PFSK-1 (cell line): ENCODE measurements around the gene DDX24.

Source experiments
- FOXP2 ChIP-seq: optimal IDR thresholded peaks from 2 replicates; pipeline ENCODE3; 2011; ENCODE audit warnings: borderline replicate concordance, control low read depth, inconsistent platforms; ENCODE audit not compliant: insufficient read depth; ENCODE audit errors: extremely low read length, extremely low read depth
- POLR2AphosphoS5 ChIP-seq: IDR thresholded peaks from 2 replicates; pipeline ENCODE4 v1.6.1; 2012; ENCODE audit warnings: low read depth, mild to moderate bottlenecking, control low read depth, low read length, moderate library complexity
- SIN3A ChIP-seq: IDR thresholded peaks from 2 replicates; pipeline ENCODE4 v1.6.1; 2012; ENCODE audit warnings: mild to moderate bottlenecking, low read length, moderate library complexity, borderline replicate concordance; ENCODE audit not compliant: insufficient read depth
- TAF1 ChIP-seq: IDR thresholded peaks from 2 replicates; pipeline ENCODE4 v1.6.1; 2012; ENCODE audit warnings: low read length, control low read depth, borderline replicate concordance; ENCODE audit not compliant: insufficient read depth
- TF ChIP-seq, protein P1 (sequence below), 2 experiments: IDR thresholded peaks; 2 replicates each; pipeline versions ENCODE4 v1.6.1 to v1.8.0; 2011 to 2012; ENCODE audit warnings: low read depth in 2 of 2, low read length in 2 of 2, control low read depth in 1 of 2, inconsistent platforms in 1 of 2, mild to moderate bottlenecking in 1 of 2, moderate library complexity in 1 of 2; ENCODE audit not compliant: insufficient read depth in 1 of 2

The DDX24 gene

DNA sequence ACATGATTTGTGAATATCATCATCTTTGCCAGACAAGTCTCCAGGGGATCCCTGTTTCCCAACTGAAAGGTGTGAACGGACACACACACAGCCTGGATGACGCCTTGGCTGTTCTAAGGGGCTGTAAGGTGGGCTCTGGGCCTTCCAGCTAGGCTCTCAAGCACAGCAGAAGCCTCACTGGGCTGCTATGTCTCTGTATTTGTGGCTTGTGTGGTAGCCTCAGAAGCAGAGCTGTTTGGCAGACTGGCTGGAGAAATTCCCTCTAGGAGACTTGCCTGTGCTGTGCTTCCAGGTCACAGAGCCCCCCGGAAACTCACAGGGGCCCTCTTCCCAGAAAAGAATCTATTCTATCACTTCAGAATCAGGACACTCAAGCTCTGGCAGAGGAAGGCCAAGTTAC lies 33.4 kb downstream of the DDX24 start:
- TF ChIP-seq FOXP2: no peak
- no peak for TF ChIP-seq POLR2AphosphoS5
- no peak for TF ChIP-seq TAF1

DNA sequence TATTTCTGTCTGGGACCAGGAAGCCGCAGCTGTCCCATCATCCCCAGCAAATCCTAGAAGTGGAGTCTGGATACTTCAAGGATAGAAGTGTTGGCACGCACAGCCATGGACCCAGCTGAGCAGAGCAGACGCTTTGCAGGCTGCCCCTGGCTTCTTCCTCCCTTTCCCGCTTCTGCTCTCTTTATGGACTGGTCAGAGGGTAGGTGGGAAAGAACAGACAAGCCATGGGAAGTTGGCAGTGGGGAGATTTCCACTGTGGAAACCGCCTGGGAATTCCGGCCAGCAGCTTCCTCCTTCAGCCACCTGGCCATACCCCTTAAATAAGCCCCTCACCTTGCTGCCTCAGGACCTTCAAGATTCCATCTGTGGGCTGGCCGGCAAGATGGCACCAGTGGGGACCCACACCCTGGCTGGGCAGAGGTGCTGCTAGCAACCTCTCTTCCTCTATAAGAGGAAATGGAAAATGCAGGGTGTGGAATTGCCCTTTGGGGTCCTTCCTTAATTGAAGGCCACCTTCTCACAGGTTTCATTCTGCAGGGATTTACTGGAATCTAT lies 34.2 kb downstream of the DDX24 start:
- no peak for TF ChIP-seq FOXP2
- TF ChIP-seq POLR2AphosphoS5: no peak
- TF ChIP-seq, protein P1, sequence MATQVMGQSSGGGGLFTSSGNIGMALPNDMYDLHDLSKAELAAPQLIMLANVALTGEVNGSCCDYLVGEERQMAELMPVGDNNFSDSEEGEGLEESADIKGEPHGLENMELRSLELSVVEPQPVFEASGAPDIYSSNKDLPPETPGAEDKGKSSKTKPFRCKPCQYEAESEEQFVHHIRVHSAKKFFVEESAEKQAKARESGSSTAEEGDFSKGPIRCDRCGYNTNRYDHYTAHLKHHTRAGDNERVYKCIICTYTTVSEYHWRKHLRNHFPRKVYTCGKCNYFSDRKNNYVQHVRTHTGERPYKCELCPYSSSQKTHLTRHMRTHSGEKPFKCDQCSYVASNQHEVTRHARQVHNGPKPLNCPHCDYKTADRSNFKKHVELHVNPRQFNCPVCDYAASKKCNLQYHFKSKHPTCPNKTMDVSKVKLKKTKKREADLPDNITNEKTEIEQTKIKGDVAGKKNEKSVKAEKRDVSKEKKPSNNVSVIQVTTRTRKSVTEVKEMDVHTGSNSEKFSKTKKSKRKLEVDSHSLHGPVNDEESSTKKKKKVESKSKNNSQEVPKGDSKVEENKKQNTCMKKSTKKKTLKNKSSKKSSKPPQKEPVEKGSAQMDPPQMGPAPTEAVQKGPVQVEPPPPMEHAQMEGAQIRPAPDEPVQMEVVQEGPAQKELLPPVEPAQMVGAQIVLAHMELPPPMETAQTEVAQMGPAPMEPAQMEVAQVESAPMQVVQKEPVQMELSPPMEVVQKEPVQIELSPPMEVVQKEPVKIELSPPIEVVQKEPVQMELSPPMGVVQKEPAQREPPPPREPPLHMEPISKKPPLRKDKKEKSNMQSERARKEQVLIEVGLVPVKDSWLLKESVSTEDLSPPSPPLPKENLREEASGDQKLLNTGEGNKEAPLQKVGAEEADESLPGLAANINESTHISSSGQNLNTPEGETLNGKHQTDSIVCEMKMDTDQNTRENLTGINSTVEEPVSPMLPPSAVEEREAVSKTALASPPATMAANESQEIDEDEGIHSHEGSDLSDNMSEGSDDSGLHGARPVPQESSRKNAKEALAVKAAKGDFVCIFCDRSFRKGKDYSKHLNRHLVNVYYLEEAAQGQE (IDR thresholded peaks at IDR 0.05; ENCODE audit: insufficient read depth in 1 of 2, low read depth in 2 of 2, low read length in 2 of 2): no peak
- TF ChIP-seq TAF1: no peak
- TF ChIP-seq SIN3A: no peak

DNA sequence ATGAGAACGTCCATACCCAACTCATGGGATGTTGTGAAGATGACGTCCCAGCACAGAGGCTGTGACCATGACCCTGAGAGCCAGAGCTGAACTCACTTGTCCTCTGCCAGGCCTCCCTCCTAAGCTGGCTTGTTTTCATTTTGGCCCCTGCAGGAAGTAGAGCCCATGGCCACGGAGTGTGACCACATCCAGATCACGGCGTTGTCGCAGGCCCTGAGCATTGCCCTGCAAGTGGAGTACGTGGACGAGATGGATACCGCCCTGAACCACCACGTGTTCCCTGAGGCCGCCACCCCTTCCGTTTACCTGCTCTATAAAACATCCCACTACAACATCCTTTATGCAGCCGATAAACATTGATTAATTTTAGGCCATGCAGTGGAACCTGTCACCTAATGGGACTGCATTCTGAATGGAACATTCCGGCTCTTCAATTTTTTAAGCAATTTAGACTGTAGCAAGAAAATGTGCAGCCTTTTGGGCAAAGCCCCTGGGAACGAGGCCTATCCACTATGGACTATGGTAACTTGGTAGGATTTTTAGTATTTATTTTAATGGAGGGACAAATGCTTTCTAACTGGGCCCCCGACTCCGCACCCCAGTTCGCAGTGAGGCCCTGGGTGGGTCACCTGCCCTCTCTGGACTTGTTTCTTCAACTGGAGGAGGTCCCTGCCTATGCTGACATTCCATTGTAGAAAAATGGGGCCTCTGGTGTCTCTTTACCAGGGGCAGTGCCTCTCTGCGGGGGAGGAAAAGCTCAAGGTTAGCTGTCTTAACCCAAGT lies 35.2 kb downstream of the DDX24 start:
- TF ChIP-seq POLR2AphosphoS5: no peak
- TF ChIP-seq, protein P1 (IDR thresholded peaks at IDR 0.05; ENCODE audit: insufficient read depth in 1 of 2, low read depth in 2 of 2, low read length in 2 of 2): no peak
- no peak for TF ChIP-seq FOXP2
- no peak for TF ChIP-seq TAF1
- no peak for TF ChIP-seq SIN3A

DNA sequence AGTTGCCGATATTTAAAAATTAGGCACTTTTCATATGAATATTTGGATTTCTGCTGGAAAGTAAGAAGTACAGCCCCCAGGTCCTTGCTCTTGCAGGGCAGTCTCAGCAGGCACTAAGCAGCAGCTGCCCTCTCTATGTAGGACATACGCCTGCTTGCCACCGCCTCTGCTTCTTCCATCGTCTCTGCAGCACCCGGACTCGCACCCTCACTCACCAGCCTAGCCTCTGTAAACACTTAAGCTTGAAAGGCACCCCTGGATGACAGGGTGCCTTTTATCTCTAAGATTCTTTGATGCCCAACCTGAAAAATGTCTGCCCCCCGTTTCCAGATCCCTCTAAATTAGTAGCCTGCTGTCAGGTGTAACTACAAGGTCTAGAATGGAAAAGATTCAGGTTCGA lies 35.9 kb downstream of the DDX24 start:
- no peak for TF ChIP-seq POLR2AphosphoS5
- TF ChIP-seq FOXP2: no peak
- TF ChIP-seq, protein P1 (IDR thresholded peaks at IDR 0.05; ENCODE audit: insufficient read depth in 1 of 2, low read depth in 2 of 2, low read length in 2 of 2): no peak
- TF ChIP-seq TAF1: no peak
- no peak for TF ChIP-seq SIN3A

DNA sequence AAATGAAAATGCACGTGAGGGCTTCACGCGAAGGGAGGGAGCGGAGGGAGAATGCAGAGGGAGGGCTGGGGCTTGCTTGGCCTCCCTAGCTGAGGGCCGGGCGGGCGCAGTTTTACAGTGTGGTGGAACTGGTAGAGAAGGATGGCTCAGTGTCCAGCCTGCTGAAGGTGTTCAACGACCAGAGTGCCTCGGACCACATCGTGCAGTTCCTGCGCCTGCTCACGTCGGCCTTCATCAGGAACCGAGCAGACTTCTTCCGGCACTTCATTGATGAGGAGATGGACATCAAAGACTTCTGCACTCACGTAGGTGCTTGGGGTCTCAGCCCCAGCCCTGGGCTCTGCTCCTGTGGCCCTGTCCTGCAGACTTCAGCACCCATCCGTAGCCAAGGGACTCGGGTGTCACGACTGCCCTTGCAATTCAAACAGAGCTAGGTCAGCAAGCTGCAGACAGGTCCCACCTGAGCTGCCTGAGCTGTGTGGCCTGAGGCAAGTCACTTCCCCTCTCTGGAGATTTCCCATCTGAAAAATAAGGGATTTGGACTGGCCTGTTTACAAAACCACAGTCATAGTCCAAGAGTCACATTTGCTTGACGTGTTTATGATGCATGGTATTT lies 36.4 kb downstream of the DDX24 start:
- TF ChIP-seq SIN3A (no peak), POLR2AphosphoS5 (no peak), FOXP2 (no peak), TAF1 (no peak)
- TF ChIP-seq, protein P1 (IDR thresholded peaks at IDR 0.05; ENCODE audit: insufficient read depth in 1 of 2, low read depth in 2 of 2, low read length in 2 of 2): no peak
